Fibroblast of peridontal ligament (primary cell): ENCODE data around the gene ATRX.
"Not testable (repeated sequence)": the region's sequence is repeated elsewhere in the genome, so short reads cannot be mapped to it uniquely, and the experiment has no call there.

Experiments
- DNase-seq: peaks from one replicate; pipeline ENCODE4 v3.0.0-alpha.2; 2010; ENCODE audit errors: extremely low read depth

The ATRX gene

DNA sequence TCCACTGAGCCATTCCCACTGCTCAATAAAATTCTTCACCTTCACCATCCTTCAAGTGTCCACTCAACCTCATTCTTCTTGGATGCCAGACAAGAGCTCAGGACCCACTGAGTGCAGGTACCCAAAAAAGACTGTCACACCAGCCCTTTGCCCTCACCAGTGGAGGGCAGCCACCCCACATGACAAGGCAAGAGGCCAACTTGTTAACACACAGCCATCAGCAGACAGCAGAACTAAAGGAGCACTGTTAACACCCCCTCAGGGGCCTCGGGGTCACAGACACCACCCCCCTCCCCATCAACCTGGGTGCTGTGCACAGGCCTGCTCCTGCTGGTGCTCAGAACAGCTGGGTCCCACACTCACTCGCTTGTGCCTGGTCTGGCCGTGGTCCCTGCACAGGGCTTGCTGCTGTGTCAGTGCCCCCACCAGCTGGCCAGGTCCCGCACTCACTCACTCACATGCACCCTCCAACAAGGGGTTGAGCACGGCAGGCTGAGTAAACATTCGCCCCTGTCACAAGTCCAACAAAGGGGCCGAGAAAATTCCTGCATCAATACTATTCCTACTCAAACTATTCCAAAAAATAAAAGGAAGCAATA lies 54.1 kb downstream of the ATRX start:
- DNase-seq: no peak

DNA sequence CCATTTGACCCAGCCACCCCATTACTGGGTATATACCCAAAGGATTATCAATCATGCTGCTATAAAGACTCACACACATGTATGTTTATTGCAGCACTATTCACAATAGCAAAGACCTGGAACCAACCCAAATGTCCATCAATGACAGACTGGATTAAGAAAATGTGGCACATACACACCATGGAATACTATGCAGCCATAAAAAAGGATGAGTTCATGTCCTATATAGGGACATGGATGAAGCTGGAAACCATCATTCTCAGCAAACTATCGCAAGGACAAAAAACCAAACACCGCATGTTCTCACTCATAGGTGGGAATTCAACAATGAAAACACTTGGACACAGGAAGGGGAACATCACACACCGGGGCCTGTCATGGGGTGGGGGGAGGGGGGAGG lies 59.9 kb downstream of the ATRX start:
- DNase-seq: not testable (repeated sequence)

DNA sequence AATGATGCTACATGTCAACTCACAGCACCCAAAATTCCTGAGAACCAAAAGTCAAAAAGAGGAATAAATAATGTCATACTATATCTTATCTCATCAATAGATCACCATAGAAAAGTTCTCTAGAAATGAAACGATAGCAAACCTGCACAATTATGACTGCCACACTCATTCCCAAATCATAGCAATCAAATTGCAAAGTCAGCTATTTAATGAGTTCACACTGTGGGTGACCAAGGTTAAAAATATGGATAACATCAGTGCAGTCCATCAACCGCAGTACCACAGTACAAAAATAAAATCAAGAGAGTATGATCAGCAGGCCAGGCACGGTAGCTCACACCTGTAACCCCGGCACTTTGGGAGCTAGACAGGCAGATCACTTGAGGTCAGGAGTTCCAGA lies 62.3 kb downstream of the ATRX start:
- DNase-seq: no peak

DNA sequence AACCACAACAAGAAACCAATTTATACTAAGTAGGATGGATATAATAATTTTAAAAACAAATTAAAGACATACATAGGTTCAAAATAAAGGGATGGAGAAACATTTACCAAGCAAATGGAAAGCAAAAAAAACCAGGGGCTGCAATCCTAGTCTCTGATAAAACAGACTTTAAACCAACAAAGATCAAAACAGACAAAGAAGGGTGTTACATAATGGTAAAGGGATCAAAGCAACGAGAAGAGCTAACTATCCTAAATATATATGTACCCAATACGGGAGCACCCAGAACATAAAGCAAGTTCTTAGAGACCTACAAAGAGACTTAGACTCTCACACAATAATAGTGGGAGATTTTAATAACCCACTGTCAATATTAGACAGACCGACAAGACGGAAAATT lies 66.6 kb downstream of the ATRX start:
- no peak for DNase-seq

DNA sequence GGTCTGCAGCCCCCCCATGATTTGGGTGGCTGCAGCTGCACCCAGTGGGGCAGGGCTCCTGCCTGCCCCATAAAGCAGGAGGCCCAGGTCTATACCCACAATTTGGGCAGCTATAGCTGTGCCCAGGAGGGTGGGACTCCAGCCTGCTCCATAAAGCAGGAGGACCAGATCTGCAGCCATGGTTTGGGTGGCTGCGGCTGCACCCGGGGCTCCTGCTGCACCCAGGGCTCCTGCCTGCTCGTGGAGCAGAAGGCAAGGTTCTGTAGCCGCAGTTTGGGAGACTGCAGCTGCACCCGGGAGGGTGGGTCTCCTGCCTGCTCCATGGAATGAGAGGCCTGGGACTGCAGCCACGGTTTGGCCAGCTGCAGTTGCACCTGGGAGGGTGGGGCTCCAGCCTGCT lies 81.1 kb downstream of the ATRX start:
- no peak for DNase-seq

DNA sequence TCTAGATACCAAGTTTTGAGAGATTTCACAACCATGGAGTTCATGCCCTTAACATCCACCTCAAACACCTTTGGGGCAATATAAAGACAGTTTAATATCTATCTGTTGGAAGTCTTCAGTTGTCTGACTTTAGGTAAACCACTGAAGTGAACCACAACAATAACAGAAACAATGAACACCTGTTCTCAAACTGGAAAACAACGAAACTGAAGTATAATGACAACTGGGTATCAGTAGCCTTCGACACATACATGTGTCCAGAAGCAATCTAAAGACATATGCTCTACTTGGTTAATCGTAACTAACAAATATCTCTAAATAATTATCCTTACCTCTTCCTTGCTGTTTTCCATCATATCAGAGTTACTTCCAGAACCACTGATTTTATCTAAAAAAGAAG lies 87.8 kb downstream of the ATRX start:
- no peak for DNase-seq

DNA sequence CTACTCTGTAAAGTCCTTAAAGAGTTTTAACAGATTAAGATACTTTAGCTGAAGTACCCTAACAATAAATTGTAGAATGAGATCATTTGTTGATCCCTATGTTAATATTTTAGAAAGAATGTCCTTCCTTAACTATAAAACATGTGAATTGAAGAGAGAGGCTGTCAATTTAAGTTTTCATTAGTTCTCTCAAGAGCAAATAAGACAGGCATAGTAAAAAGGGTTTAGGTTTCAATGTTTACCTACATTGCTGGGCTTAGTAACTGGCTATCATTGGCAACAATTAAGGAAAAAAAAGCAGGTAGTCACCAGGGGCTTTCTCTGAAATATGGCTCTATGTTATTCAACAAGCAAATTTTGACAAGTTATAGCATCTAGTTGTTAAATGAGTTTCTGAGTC lies 91.5 kb downstream of the ATRX start:
- DNase-seq: no peak

DNA sequence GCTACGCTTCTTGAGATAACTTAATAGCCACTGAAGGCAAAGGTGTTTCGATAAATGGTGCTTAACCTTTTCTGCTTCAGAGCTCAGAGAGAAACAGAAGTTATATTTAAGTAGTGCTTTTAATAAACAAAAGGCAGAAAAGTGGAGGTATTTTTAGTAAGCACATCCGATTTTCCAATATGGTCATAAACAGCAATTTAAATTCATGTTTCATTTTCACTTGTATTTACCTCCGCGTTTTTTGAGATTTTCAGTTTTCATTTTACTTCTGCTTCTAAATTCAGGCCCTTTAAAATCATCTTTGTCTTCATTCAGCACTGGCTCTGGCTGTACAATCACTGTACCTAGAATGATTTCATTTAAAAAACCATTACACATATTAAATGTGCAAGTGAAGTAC lies 92.4 kb downstream of the ATRX start:
- DNase-seq: no peak

DNA sequence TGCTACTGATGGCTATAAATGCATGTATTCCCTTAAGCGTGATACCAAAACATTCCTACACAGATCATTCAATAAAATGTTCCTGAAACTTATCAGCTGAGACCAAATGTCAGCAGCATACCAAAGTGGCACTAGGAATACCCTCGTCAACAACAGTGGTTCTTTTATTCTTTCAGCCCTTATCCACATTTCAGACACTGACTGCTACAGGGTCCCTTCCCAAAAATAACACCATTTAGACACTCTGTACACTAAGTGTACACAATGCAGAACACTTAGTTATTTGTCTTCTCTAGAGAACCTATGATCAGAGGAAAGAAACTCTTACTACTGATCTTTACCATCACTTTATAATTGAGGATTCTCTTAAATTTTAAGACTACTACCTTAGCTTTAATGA lies 94.1 kb downstream of the ATRX start:
- no peak for DNase-seq

DNA sequence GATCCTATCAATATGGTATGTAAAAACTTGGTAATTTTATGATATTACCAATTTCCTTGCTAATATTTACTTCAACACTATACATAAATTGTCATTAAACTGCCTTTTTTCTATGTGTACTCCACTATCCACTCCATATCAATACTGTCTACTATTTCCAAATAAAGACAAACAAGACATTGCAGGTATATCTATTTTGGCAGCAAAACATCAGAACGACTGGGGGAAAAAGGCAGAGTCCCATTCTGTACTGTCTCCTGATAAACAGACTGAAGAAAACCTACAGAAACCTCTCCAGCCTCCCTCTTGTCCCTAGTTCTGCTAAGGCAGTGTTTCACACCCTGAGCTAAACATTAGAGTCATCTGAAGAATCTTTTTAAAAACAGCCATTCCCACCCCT lies 96.6 kb downstream of the ATRX start:
- no peak for DNase-seq

DNA sequence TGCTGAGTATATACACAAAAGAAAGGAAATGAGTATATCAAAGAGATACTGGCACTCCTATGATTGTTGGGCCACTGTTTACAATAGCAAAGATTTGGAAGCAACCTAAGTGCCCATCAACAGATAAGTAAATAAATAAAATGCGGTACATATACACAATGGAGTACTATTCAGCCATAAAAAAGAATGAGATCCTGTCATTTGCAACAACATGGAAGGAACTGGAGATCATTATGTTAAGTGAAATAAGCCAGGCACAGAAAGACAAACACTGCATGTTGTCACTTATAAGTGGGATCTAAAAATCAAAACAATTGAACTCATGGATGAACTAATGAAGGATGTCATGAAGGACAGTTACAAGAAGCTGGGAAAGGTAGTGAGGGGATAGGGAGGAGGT lies 100.3 kb downstream of the ATRX start:
- not testable (repeated sequence) for DNase-seq

DNA sequence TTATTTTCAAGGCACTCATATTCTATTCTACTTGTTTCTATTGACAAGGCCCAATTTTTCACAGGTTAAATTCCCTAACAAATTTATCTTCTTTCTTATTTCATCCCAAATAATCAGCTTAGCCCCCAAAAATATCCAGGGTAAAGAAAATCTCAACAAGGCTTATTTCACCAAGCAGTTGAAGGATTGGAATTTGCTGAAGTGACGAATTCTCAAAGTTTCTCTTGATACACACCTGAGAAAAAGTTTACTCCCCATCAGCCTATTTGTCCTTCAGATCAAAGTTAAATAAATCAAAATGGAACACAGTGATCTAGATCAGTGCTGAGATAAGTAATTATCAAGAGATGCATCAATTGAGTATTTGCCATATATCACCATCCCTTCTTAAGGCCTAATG lies 106.9 kb downstream of the ATRX start:
- no peak for DNase-seq

DNA sequence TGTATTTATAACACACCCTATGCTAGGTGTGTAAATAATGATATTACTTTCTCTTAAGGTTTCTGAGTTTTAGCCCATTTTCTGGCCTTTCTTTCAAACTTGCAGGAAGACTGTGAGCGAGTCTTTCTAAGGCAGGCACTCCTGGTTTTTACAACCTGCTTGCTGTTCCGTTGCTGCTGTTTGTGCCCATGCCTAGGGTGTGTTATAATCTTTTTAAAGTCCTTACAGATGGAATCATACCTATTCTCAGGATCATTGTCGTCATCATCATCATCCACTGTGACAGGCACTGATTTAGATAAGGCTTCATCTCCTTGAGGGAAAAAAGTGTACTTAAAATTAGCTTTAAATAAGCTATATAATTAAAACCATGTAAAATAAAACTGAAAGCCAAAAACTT lies 110.0 kb downstream of the ATRX start:
- DNase-seq: no peak

DNA sequence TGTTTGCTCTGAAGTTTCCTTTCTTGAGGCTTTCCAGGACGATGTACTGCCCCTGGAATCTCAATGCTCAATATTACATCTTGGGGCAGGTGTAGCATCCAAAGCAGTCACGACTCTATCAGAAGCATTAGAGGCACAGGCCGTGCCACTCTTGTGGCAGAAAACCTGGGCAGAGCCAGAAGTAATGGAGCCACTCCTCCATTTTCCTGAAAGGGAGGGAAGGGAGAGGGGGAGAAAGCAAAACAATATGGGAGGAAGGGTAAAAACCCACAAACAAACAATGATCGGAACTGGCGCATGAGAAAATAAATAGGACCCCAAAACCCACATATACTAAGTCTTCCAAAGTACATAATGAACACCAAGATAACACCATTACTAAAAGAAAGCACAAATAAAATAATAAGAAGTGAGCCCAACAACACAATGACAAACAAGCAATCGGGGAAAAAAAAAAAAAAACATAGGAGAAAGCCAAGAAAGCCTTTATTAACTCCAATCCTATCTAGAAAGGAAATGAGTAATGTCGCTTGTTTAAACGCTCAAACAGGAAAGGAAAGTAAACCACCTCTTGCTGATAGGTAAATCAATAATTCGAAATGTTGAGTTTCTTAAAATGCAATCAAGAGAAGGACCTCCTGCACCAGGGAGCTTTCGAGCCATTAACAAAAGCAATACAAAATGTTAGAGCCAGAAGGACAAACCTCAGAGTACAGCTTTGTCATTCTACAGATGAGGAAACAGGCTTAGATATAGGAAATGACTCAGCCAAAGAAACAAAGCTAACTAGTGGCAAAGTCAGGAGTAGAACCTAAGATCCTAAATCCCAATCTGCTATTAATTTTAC lies 117.4 kb downstream of the ATRX start:
- DNase-seq: peak; percentile 19

DNA sequence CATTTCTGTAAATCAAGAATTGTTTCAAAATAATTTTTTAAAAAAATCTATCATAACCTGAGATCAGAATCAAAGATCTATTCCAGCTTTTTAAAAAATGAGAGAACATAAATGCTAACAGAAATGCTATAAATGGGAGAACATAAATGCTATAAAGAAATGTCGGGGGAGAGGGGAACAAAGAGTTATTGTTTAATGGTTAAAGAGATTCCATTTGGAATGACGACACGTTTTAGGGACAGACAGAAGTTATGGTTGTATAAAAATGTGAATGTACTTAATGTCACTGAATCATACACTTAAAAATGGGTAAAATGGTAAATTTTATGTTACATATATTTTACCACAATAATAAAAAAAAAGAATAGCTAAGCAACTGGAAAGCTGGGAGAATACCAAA lies 127.1 kb downstream of the ATRX start:
- no peak for DNase-seq

DNA sequence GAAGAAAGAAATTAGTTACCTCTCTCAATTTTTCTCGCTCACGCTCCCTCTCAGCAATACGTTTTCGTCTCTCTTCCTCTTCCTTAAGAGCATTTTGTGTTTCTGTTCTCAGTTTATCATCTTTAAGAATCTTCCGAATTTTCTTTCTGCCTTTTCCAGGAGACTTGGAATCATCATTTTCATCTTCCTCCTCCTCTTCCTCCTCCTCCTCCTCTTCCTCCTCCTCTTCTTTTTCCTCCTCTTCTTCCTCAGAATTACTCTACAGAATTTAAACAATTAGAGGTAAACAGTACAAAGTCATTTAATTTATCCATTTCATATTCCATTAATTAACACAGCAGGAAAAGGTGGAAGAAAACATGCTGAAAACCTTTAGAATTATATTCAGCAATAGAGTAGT lies 133.9 kb downstream of the ATRX start:
- DNase-seq: no peak

DNA sequence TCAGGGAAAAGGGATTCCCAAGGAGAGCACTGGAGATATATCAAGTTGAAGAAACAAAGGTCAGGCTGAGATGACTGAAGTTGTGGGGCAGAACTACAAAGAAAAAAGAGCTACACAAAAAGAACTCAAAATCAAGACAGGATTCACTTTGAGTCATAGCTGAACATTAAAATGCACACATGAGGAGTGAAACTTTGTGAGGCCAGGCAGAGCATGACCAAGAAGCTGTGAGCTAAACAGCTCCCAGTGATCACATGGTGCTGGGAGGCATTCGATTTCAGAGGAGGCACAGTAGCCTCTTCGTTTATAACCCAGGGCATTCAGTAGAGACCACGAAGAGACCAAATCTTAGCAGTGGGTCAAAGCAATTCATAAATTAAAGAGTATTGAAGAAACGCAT lies 145.3 kb downstream of the ATRX start:
- DNase-seq: no peak

DNA sequence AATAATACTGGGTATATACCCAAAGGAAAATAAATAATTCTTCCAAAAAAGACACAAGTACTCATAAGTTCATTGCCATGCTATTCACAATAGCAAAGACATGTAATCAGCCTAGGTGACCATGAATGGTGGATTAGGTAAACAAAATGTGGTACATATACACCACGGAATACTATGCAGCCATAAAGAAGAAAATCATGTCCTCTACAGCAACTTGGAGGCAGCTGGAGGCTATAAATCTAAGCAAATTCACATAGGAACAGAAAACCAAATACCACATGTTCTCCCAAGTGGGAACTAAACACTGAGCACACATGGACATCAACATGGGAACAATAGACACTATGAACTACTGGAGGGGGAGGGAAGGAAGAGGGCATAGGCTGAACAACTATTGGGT lies 146.2 kb downstream of the ATRX start:
- DNase-seq: no peak

DNA sequence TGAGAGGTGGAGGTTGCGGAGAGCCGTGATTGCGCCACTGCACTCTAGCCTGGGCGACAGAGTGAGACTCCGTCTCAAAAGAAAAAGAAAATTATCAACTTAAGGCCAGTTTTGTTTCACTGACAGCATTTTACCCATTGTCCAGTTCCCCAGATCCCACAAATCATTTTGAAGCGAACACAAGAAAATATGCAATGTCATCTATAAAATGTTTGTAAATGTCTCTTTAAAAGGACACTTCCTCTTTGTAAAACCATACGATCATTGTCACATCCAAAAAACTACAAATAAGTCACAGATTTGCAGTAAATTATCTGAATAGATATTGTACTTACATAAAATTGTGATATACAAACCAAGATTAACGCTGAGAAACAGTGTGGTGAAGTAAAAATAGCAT lies 147.6 kb downstream of the ATRX start:
- no peak for DNase-seq

DNA sequence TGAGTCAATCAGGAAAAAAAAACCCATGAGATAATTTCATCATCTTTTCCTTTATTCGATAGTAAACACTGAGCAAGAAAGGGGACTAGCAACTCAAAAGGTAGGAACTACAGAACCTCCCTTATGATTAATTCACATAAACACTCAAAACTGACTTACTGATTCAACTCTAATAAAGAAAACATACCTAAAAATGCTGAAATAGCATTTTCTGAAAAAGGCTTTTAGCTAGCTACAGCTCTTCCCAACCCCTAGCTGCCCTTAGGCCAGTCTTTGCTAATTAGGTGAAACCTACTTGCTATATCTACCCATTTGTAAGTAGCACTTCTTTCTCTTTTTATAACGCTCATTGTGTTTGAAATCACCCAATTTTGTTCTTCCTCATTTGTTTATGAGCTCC lies 150.6 kb downstream of the ATRX start:
- no peak for DNase-seq

DNA sequence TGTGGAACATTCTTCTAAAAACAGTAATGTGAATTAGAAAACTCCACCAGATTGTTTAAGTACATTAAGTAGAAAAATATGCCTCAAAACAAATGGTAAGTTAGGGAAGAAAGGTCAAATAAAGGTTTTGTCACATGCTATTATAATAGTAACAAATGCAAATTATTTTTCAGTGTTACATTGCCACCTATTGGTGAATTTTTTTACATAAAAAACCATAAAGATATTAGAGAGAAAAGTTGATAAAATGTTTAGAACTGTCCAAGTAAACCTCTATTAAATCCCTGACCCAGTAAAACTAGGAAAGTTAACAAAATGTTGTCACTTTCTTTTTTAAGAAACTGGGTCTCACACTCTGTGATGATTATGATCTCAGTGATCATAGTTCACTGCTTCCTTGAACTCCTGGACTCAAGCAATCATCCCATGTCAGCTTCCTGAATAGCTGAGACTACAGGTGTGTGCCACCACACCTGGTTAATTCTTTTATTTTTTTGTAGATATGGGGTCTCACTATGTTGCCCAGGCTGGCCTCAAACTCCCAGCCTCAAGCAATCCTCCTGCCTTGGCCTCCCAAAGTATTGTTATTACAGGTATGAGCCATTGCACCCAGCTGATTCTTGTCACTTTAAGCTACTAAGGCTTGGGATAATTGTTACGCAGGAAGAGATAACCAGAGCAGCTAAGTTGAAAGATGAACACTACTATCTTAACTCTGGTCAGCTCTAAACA lies 157.6 kb downstream of the ATRX start:
- peak; percentile 8 for DNase-seq

DNA sequence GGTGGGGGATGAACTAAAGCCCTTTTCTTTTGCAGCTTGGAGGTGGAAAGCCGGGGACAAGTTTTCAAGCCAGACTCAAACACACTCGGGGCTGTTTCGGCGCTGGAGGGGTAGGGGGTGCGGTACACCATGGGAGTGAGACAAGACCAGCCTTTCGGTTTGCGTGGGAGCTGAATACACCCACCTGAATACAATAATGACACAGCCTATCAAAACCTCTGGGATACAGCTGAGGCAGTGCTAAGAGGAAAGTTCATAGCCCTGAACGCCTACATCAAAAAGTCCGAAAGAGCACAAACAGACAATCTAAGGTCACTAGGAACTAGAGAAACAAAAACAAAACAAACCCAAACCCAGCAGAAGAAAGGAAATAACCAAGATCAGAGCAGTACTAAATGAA lies 163.3 kb downstream of the ATRX start:
- no peak for DNase-seq

DNA sequence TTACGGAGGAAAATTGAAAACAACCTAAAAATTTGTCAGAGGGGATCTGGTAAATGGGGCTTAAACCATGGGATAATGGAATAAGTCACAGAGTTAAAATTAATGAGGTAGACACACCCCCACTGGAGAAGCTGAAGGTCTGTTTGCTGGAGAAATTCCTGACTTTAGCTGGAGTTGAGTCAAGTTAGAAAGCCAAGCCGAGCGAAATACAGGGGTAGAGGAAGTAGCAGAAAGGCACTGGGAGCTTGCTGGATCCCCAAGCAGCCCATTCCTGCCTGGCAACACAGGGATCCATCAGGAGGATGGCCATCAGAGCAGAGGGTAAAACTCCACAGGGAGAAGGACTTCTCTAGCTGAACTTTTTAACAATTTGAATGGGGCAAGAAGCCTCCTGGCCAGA lies 163.8 kb downstream of the ATRX start:
- no peak for DNase-seq
